Measurements from ENCODE around the gene CRMP1. TPM values are rescaled to one million over a fixed set of nuclear protein-coding genes. Genes with fewer than 3 reads are reported as not detected.

CRMP1 gene
- total RNA-seq, 6 donors from 2014 or later, result 0.89 to 5.7 (median 2.0) TPM

- ATAC-seq (ENCODE audit: low FRiP score in 2 of 2), result peak in 1 of 2 donors; percentile 30
- H3K4me1 ChIP-seq, result no peaks in the 10 kb centered on the region
- no peak overlapping the region for H3K27ac ChIP-seq
- H3K4me3 ChIP-seq, result no peak overlapping the region
- no peaks in the 10 kb centered on the region for H3K9me3 ChIP-seq
- no peaks in the 10 kb centered on the region for H3K36me3 ChIP-seq
- DNase-seq, result no peak
- 38 to 51% methylated on average over 4 of the region's 4 CpGs for WGBS, 2 donors
- TF ChIP-seq POLR2AphosphoS5 (IDR thresholded peaks at IDR 0.05), result no peak
- no peak for TF ChIP-seq EP300 (IDR thresholded peaks at IDR 0.05)
- TF ChIP-seq, protein P1, sequence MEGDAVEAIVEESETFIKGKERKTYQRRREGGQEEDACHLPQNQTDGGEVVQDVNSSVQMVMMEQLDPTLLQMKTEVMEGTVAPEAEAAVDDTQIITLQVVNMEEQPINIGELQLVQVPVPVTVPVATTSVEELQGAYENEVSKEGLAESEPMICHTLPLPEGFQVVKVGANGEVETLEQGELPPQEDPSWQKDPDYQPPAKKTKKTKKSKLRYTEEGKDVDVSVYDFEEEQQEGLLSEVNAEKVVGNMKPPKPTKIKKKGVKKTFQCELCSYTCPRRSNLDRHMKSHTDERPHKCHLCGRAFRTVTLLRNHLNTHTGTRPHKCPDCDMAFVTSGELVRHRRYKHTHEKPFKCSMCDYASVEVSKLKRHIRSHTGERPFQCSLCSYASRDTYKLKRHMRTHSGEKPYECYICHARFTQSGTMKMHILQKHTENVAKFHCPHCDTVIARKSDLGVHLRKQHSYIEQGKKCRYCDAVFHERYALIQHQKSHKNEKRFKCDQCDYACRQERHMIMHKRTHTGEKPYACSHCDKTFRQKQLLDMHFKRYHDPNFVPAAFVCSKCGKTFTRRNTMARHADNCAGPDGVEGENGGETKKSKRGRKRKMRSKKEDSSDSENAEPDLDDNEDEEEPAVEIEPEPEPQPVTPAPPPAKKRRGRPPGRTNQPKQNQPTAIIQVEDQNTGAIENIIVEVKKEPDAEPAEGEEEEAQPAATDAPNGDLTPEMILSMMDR (IDR thresholded peaks at IDR 0.05), result no peak
- no peak for TF ChIP-seq POLR2A (IDR thresholded peaks at IDR 0.05)
- no peaks in the 10 kb centered on the region for H3K27me3 ChIP-seq
These were observed 40.2 kb upstream of the CRMP1 start for GRCh38 chr4:5933116-5933515.

GRCh38 chr4:5932035-5932568 lies 39.2 kb upstream of the CRMP1 start:
- no peaks in the 10 kb centered on the region for H3K9me3 ChIP-seq
- no peak for ATAC-seq (ENCODE audit: low FRiP score in 2 of 2)

GRCh38 chr4:5931526-5931925 lies 38.6 kb upstream of the CRMP1 start:
- no peak overlapping the region for H3K27ac ChIP-seq
- 57 to 67% methylated on average over 9 of the region's 9 CpGs for WGBS, 2 donors
- no peak overlapping the region for H3K4me3 ChIP-seq
- no peak for DNase-seq
- H3K36me3 ChIP-seq, result no peaks in the 10 kb centered on the region
- no peaks in the 10 kb centered on the region for H3K27me3 ChIP-seq
- TF ChIP-seq, protein P1 (IDR thresholded peaks at IDR 0.05), result no peak
- no peak for TF ChIP-seq EP300 (IDR thresholded peaks at IDR 0.05)
- no peak for TF ChIP-seq POLR2AphosphoS5 (IDR thresholded peaks at IDR 0.05)
- TF ChIP-seq POLR2A (IDR thresholded peaks at IDR 0.05), result no peak
- H3K9me3 ChIP-seq, result no peaks in the 10 kb centered on the region
- H3K4me1 ChIP-seq, result no peaks in the 10 kb centered on the region
- ATAC-seq (ENCODE audit: low FRiP score in 2 of 2), result no peak

More at GRCh38 chr4:5932035-5932568, 39.2 kb upstream of the CRMP1 start:
- Histone ChIP-seq H3K27me3 (no peaks in the 10 kb centered on the region), H3K36me3 (no peaks in the 10 kb centered on the region), H3K27ac (no peak overlapping the region), H3K4me1 (no peaks in the 10 kb centered on the region), H3K4me3 (no peak overlapping the region)
- TF ChIP-seq POLR2A (IDR thresholded peaks at IDR 0.05) (no peak), POLR2AphosphoS5 (IDR thresholded peaks at IDR 0.05) (no peak), EP300 (IDR thresholded peaks at IDR 0.05) (no peak)
- TF ChIP-seq, protein P1 (IDR thresholded peaks at IDR 0.05), result no peak
- WGBS, 2 donors, result 73 to 80% methylated on average over 11 to 12 of the region's 12 CpGs
- DNase-seq, result no peak

DNA sequence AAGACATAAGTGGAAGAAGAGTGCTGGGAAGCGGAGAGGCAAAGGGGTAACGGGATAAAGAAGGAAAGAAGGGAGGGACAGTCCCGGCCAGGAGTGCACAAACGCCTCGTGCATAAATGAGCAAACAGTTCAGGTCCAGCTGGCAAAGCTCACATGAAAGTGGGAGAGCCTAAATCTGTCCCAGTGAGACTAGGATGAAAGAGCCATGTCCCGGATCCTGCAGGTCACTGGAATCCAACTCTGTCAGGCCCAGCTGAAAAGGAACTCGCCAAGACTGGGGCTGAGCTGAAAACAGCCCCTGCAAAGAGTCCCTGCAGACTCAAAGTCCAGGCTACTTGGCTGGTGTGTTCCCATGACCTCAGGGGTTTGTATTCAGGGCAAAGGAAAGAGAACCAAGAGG lies 38.0 kb upstream of the CRMP1 start:
- TF ChIP-seq EP300 (IDR thresholded peaks at IDR 0.05) (no peak), POLR2A (IDR thresholded peaks at IDR 0.05) (no peak), POLR2AphosphoS5 (IDR thresholded peaks at IDR 0.05) (no peak)
- TF ChIP-seq, protein P1 (IDR thresholded peaks at IDR 0.05), result no peak
- H3K4me3 ChIP-seq, result no peak overlapping the region
- DNase-seq (no peak), ATAC-seq (ENCODE audit: low FRiP score in 2 of 2) (no peak)
- H3K9me3 ChIP-seq, result no peaks in the 10 kb centered on the region
- H3K27ac ChIP-seq, result no peak overlapping the region
- WGBS, 2 donors, result 73 to 77% methylated on average over 7 of the region's 7 CpGs
- no peaks in the 10 kb centered on the region for H3K36me3 ChIP-seq
- H3K27me3 ChIP-seq, result no peaks in the 10 kb centered on the region
- H3K4me1 ChIP-seq, result no peaks in the 10 kb centered on the region

GRCh38 chr4:5930456-5930855 lies 37.6 kb upstream of the CRMP1 start:
- no peak for ATAC-seq (ENCODE audit: low FRiP score in 2 of 2)
- no peaks in the 10 kb centered on the region for H3K36me3 ChIP-seq
- peak in 1 of 2 donors; percentile 69 for DNase-seq
- no peak overlapping the region for H3K27ac ChIP-seq
- no peaks in the 10 kb centered on the region for H3K4me1 ChIP-seq
- TF ChIP-seq POLR2A (IDR thresholded peaks at IDR 0.05), result no peak
- TF ChIP-seq POLR2AphosphoS5 (IDR thresholded peaks at IDR 0.05), result no peak
- TF ChIP-seq, protein P1 (IDR thresholded peaks at IDR 0.05), result no peak
- no peak for TF ChIP-seq EP300 (IDR thresholded peaks at IDR 0.05)
- no peaks in the 10 kb centered on the region for H3K27me3 ChIP-seq
- H3K9me3 ChIP-seq, result no peaks in the 10 kb centered on the region
- 82 to 94% methylated on average over 4 to 8 of the region's 8 CpGs for WGBS, 2 donors
- no peak overlapping the region for H3K4me3 ChIP-seq

All from upper lobe of left lung (tissue), 6 donors.